Breast epithelium (tissue), 4 donors: ENCODE results near the gene PI4K2B. TPM values are rescaled to one million over a fixed set of nuclear protein-coding genes. Genes with fewer than 3 reads are reported as not detected.

Experiments
- DNase-seq, 2 donors: peaks; one replicate each; pipeline ENCODE4 v3.0.0-alpha.2; 2019; ENCODE audit warnings: low spot score in 2 of 2
- H3K27ac ChIP-seq, 2 donors: fragments of 200-600 bp; sonication (generic) in 1 of 2; one replicate each; pipeline ENCODE4 v1.5.1; 2016 to 2019; ENCODE audit warnings: mild to moderate bottlenecking in 1 of 2
- H3K27me3 ChIP-seq, 2 donors: fragments of 200-600 bp; sonication (generic) in 1 of 2; one replicate each; pipeline versions ENCODE4 v1.5.1 to v1.6.0; 2017 to 2019; ENCODE audit warnings: control low read depth in 1 of 2, mild to moderate bottlenecking in 1 of 2
- H3K36me3 ChIP-seq: fragments of 200-600 bp; one replicate; pipeline ENCODE4 v1.5.1; 2019
- H3K4me1 ChIP-seq, 2 donors: fragments of 200-600 bp; sonication (generic); one replicate each; pipeline ENCODE4 v1.5.1; 2016 to 2019; ENCODE audit warnings: control low read depth in 1 of 2
- H3K4me3 ChIP-seq, 3 donors: fragments of 200-600 bp; sonication (generic); 1 replicate in 2 of 3; 2 replicates in 1 of 3; pipeline ENCODE4 v1.5.1; 2016 to 2019; ENCODE audit warnings: mild to moderate bottlenecking in 3 of 3, moderate library complexity in 2 of 3
- H3K9me3 ChIP-seq, 2 donors: fragments of 200-600 bp; sonication (generic) in 1 of 2; one replicate each; pipeline ENCODE4 v1.5.1; 2016 to 2019; ENCODE audit warnings: control low read depth in 1 of 2
- CTCF ChIP-seq, 3 donors: fragments of 450-650 bp; IDR thresholded peaks; one replicate each; pipeline ENCODE4 v1.5.1; 2016 to 2017; ENCODE audit warnings: antibody characterized with exemption in 3 of 3, mild to moderate bottlenecking in 3 of 3, moderate library complexity in 3 of 3
- POLR2A ChIP-seq: fragments of 450-650 bp; IDR thresholded peaks from one replicate; pipeline ENCODE4 v1.6.1; 2016; ENCODE audit warnings: antibody characterized with exemption, mild to moderate bottlenecking, moderate library complexity
- POLR2AphosphoS5 ChIP-seq, 3 donors: sonication (generic); formaldehyde crosslinking; IDR thresholded peaks; one replicate each; pipeline ENCODE4 v1.6.1; 2017; ENCODE audit warnings: antibody characterized with exemption in 3 of 3
- intact Hi-C: fragments of 100-400 bp; cut with DNase I; formaldehyde crosslinking; loops from one replicate; pipeline ENCODE4 v1.15.1; 2023; ENCODE audit warnings: low total_unique reads
- total RNA-seq, 3 donors: library from RNA; depleted of rRNA; stranded (reverse); fragments of >200 nt; gene quantifications; one replicate each; pipeline ENCODE4 v1.1.0, GENCODE V29; 2016

The PI4K2B gene
- total RNA-seq, 3 donors from 2014 or later = 12.3 to 22.0 (median 21.0) TPM

GRCh38 chr4:25302626-25303025 is 68.8 kb downstream of the PI4K2B start:
- no peaks in the 10 kb centered on the region for H3K9me3 ChIP-seq

GRCh38 chr4:25303578-25303977 is 69.7 kb downstream of the PI4K2B start:
- Histone ChIP-seq H3K27me3 (no peaks in the 10 kb centered on the region), H3K27ac (no peak overlapping the region), H3K4me3 (no peak overlapping the region), H3K36me3 (no peaks in the 10 kb centered on the region), H3K9me3 (no peaks in the 10 kb centered on the region), H3K4me1 (no peaks in the 10 kb centered on the region)
- DNase-seq = no peak
- no peak for TF ChIP-seq POLR2AphosphoS5 (IDR thresholded peaks at IDR 0.05)
- TF ChIP-seq POLR2A = no peak
- no peak for TF ChIP-seq CTCF (IDR thresholded peaks at IDR 0.05)
- intact Hi-C loops = no loop called here

More at GRCh38 chr4:25302626-25303025, 68.8 kb downstream of the PI4K2B start:
- Histone ChIP-seq H3K36me3 (no peaks in the 10 kb centered on the region), H3K27me3 (no peaks in the 10 kb centered on the region), H3K4me1 (no peaks in the 10 kb centered on the region), H3K4me3 (no peak overlapping the region), H3K27ac (no peak overlapping the region)
- intact Hi-C loops = no loop called here
- DNase-seq = no peak
- TF ChIP-seq POLR2A = no peak
- no peak for TF ChIP-seq CTCF (IDR thresholded peaks at IDR 0.05)
- no peak for TF ChIP-seq POLR2AphosphoS5 (IDR thresholded peaks at IDR 0.05)

GRCh38 chr4:25306518-25307057 is 72.8 kb downstream of the PI4K2B start:
- Histone ChIP-seq H3K27ac (no peak overlapping the region), H3K27me3 (no peaks in the 10 kb centered on the region), H3K9me3 (no peaks in the 10 kb centered on the region), H3K36me3 (no peaks in the 10 kb centered on the region), H3K4me3 (no peak overlapping the region), H3K4me1 (peaks cover 0 to 5% of the 10 kb centered on the region in 2 donors)
- TF ChIP-seq CTCF (IDR thresholded peaks at IDR 0.05) (no peak), POLR2A (no peak), POLR2AphosphoS5 (IDR thresholded peaks at IDR 0.05) (no peak)
- DNase-seq = no peak
- intact Hi-C loops = no loop called here

GRCh38 chr4:25307596-25307995 is 73.8 kb downstream of the PI4K2B start:
- DNase-seq = no peak
- TF ChIP-seq POLR2A = no peak
- TF ChIP-seq POLR2AphosphoS5 (IDR thresholded peaks at IDR 0.05) = no peak
- TF ChIP-seq CTCF (IDR thresholded peaks at IDR 0.05) = no peak
- Histone ChIP-seq H3K27ac (peak overlapping the region in 1 of 2 donors; percentile 42), H3K36me3 (no peaks in the 10 kb centered on the region), H3K4me1 (peaks cover 0 to 5% of the 10 kb centered on the region in 2 donors), H3K27me3 (no peaks in the 10 kb centered on the region), H3K4me3 (peak overlapping the region in 1 of 3 donors; percentile 3), H3K9me3 (no peaks in the 10 kb centered on the region)
- intact Hi-C loops = no loop called here

- intact Hi-C loops = no loop called here
- no peaks in the 10 kb centered on the region for H3K36me3 ChIP-seq
- H3K4me1 ChIP-seq = peaks cover 0 to 5% of the 10 kb centered on the region in 2 donors
- no peak for DNase-seq
- no peaks in the 10 kb centered on the region for H3K27me3 ChIP-seq
- peak overlapping the region in 1 of 2 donors; percentile 42 for H3K27ac ChIP-seq
- H3K9me3 ChIP-seq = no peaks in the 10 kb centered on the region
- TF ChIP-seq CTCF (IDR thresholded peaks at IDR 0.05) = no peak
- no peak for TF ChIP-seq POLR2A
- TF ChIP-seq POLR2AphosphoS5 (IDR thresholded peaks at IDR 0.05) = no peak
- no peak overlapping the region for H3K4me3 ChIP-seq
Observed at GRCh38 chr4:25308306-25308705, 74.5 kb downstream of the PI4K2B start.
